ENCODE data around the gene RGS6. TPM values are rescaled to one million over a fixed set of nuclear protein-coding genes. Genes with fewer than 3 reads are reported as not detected.

The RGS6 gene
- total RNA-seq, 2 experiments from 2014 or later: not detected

DNA sequence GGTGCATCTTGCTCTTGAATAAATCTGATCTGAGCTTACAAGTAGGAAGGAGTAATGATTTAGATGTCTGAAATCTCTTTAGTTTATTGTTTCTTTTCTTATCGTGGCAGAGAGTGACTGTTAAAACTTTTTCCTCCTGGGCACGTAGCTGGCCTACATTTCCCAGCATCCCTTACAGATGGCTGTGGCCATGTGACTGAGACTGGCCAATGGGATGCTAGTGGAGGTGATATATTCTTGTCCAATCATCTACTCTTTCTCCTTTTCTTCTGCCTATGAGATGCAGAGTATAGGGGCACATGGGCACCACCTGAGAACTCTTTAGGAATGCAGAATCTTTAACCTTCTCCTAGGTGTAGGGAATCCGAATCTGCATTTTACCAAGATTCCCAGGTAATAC, 237.3 kb downstream of the RGS6 start:
- TF ChIP-seq, protein P1, sequence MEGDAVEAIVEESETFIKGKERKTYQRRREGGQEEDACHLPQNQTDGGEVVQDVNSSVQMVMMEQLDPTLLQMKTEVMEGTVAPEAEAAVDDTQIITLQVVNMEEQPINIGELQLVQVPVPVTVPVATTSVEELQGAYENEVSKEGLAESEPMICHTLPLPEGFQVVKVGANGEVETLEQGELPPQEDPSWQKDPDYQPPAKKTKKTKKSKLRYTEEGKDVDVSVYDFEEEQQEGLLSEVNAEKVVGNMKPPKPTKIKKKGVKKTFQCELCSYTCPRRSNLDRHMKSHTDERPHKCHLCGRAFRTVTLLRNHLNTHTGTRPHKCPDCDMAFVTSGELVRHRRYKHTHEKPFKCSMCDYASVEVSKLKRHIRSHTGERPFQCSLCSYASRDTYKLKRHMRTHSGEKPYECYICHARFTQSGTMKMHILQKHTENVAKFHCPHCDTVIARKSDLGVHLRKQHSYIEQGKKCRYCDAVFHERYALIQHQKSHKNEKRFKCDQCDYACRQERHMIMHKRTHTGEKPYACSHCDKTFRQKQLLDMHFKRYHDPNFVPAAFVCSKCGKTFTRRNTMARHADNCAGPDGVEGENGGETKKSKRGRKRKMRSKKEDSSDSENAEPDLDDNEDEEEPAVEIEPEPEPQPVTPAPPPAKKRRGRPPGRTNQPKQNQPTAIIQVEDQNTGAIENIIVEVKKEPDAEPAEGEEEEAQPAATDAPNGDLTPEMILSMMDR (IDR thresholded peaks at IDR 0.05): no peak
- intact Hi-C loops (cut with micrococcal nuclease): no loop called here
- ATAC-seq (no peak), DNase-seq (peak; percentile 23)
- peaks cover under 1% of the 10 kb centered on the region for H3K4me1 Mint-ChIP-seq (ENCODE audit: low read depth)
- H3K27me3 Mint-ChIP-seq: peaks cover 3% of the 10 kb centered on the region
- ChIA-PET POLR2A (no interaction called here), CTCF (interaction anchor here (0.8 kb wide), 1 partner anchor 146 kb away, joined by 3 read pairs; no protein-coding TSS in a partner anchor)
- no peak overlapping the region for H3K4me3 Mint-ChIP-seq
- H3K9me3 Mint-ChIP-seq: no peaks in the 10 kb centered on the region
- H3K27ac Mint-ChIP-seq: no peak overlapping the region
- no peaks in the 10 kb centered on the region for H3K36me3 Mint-ChIP-seq (ENCODE audit: low read depth)

DNA sequence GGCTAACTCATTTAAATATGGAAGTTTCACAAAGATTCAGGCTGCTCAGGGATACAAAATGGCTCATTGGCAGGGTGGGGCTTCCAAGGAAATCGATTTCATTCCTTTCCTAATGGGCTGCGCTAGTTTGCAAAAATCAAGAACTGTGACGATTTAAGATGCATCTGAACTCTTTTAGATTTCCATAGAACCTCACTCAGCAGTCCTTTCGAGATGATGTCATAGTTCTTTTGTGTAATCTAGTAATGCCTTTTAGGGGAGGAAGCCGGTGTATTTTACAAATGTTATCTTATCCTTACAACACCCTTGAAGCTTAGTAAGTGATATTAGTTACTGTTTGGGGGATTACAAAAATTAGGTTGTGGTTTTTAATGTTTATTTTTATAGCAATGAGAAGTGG, 239.8 kb downstream of the RGS6 start:
- H3K36me3 Mint-ChIP-seq (ENCODE audit: low read depth): no peaks in the 10 kb centered on the region
- H3K4me1 Mint-ChIP-seq (ENCODE audit: low read depth): no peaks in the 10 kb centered on the region
- H3K4me3 Mint-ChIP-seq: no peak overlapping the region
- ATAC-seq (no peak), DNase-seq (no peak)
- TF ChIP-seq, protein P1 (IDR thresholded peaks at IDR 0.05): no peak
- H3K27ac Mint-ChIP-seq: no peak overlapping the region
- intact Hi-C loops (cut with micrococcal nuclease): no loop called here
- H3K27me3 Mint-ChIP-seq: peaks cover 3% of the 10 kb centered on the region
- ChIA-PET CTCF (no interaction called here), POLR2A (no interaction called here)
- no peaks in the 10 kb centered on the region for H3K9me3 Mint-ChIP-seq

DNA sequence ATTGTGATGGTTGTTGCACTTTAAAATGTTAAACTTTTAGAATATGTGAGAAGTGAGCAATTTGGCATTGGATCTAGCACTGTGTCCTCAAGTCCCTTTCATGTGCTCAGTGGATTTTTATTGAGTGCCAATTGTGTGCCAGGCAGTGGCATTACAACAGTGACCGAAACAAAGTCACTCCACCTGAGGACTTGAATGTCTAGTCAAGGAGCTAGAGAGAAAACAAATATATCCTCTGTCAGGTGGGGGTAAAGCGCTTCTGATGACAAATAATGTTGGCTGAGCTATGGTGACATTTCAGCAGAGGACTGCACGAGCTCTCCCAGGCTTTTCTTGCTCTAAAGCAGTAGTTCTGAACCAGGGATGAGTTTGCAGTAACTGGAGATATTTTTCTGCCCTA, 240.4 kb downstream of the RGS6 start:
- no peak for ATAC-seq
- ChIA-PET POLR2A (no interaction called here), CTCF (no interaction called here)
- intact Hi-C loops (cut with micrococcal nuclease): no loop called here
- Mint-ChIP-seq H3K27me3 (no peaks in the 10 kb centered on the region), H3K27ac (no peak overlapping the region), H3K4me1 (ENCODE audit: low read depth) (no peaks in the 10 kb centered on the region), H3K9me3 (no peaks in the 10 kb centered on the region), H3K4me3 (no peak overlapping the region), H3K36me3 (ENCODE audit: low read depth) (no peaks in the 10 kb centered on the region)
- DNase-seq: no peak
- TF ChIP-seq, protein P1 (IDR thresholded peaks at IDR 0.05): no peak

DNA sequence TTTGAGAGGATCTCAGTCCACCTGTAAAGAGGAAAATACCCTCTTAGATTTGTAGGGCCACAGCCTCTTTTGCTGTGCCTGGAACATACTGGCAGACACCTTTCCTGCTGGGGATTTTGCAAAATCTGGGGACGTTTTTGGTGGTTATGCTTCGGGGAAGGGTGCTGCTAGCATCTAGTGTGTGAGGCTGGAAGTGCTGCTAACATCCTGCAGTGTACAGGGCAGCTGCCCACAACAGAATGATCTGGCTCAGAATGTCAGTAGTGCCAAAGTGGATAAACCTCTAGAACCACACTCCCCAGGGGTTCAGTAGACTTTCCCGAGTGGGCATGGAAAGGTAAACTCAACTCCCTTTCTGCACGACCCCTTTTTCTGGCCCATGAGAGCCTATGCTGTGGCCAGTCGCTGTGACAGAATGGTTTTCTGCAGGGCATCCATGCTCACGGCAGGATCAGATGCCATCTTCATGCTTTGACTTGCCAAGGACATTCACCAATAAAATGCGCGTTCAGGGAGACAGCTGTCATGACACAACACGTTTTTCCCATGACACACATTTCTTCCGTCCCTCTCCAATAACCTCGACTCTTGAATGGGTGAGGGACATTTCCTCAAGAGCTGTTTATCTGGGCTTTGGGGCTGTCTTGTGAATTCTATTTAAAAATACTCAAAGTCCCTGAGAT, 240.9 kb downstream of the RGS6 start:
- no peak for DNase-seq
- Mint-ChIP-seq H3K4me3 (no peak overlapping the region), H3K27me3 (no peaks in the 10 kb centered on the region), H3K36me3 (ENCODE audit: low read depth) (no peaks in the 10 kb centered on the region), H3K27ac (no peak overlapping the region), H3K9me3 (no peaks in the 10 kb centered on the region), H3K4me1 (ENCODE audit: low read depth) (no peaks in the 10 kb centered on the region)
- no peak for ATAC-seq
- POLR2A ChIA-PET: no interaction called here
- TF ChIP-seq, protein P1 (IDR thresholded peaks at IDR 0.05): no peak
- intact Hi-C loops (cut with micrococcal nuclease): no loop called here
- CTCF ChIA-PET: no interaction called here

DNA sequence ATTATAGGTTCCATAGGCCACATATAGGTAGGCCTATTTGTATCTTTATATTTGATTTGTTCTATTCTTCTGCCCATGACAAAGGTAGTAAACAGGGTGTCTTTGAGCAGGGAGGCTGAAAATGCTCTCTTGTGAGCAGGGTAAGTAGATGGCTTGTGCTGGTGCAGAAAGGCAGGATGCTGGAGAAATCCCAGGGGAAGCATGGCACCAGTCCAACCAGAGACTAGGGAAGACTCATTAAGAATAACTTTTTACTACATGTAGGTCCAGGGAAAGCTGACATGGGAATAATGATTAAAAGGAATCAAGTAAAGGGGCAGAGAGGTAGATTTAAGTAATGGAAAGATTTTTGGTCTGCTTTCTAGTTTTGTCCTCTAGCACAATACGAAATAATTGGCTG, 245.0 kb downstream of the RGS6 start:
- Mint-ChIP-seq H3K36me3 (ENCODE audit: low read depth) (no peaks in the 10 kb centered on the region), H3K9me3 (peaks cover 6% of the 10 kb centered on the region), H3K4me3 (no peak overlapping the region), H3K4me1 (ENCODE audit: low read depth) (no peaks in the 10 kb centered on the region), H3K27me3 (no peaks in the 10 kb centered on the region), H3K27ac (no peak overlapping the region)
- intact Hi-C loops (cut with micrococcal nuclease): no loop called here
- CTCF ChIA-PET: no interaction called here
- POLR2A ChIA-PET: no interaction called here
- no peak for ATAC-seq
- TF ChIP-seq, protein P1 (IDR thresholded peaks at IDR 0.05): no peak
- DNase-seq: no peak

Measured in activated CD8-positive, alpha-beta T cell treated with anti-CD3 and anti-CD28 coated beads for 36 hours (primary cell).